Liver (tissue), 9 donors: Measurements from ENCODE around the gene SRGAP1. TPM values are rescaled to one million over a fixed set of nuclear protein-coding genes. Genes with fewer than 3 reads are reported as not detected.
"Not testable (repeated sequence)": the region's sequence is repeated elsewhere in the genome, so short reads cannot be mapped to it uniquely, and the experiment has no call there.

Source experiments
- DNase-seq: peaks from one replicate; pipeline ENCODE4 v3.0.0-alpha.2; 2017; ENCODE audit warnings: low spot score
- H3K27ac ChIP-seq, 2 donors: one replicate each; pipeline ENCODE4 v1.7.0; 2013; ENCODE audit warnings: inconsistent platforms in 2 of 2, low read length in 2 of 2, control low read depth in 1 of 2, low read depth in 1 of 2, mild to moderate bottlenecking in 1 of 2
- H3K27me3 ChIP-seq, 4 donors: one replicate each; pipeline versions ENCODE4 v1.6.1 to v1.7.0; 2013; ENCODE audit warnings: low read length in 3 of 4, inconsistent platforms in 1 of 4, mild to moderate bottlenecking in 1 of 4, moderate library complexity in 1 of 4; ENCODE audit not compliant: control insufficient read depth in 4 of 4, insufficient read depth in 4 of 4
- H3K36me3 ChIP-seq, 4 donors: one replicate each; pipeline versions ENCODE4 v1.6.1 to v1.7.0; 2013; ENCODE audit warnings: low read length in 3 of 4, mild to moderate bottlenecking in 3 of 4, low read depth in 1 of 4, moderate library complexity in 1 of 4; ENCODE audit not compliant: control insufficient read depth in 4 of 4, insufficient read depth in 3 of 4
- H3K4me1 ChIP-seq, 4 donors: one replicate each; pipeline versions ENCODE4 v1.6.1 to v1.7.0; 2013; ENCODE audit warnings: low read length in 3 of 4, mild to moderate bottlenecking in 3 of 4, moderate library complexity in 1 of 4; ENCODE audit not compliant: control insufficient read depth in 4 of 4, insufficient read depth in 4 of 4
- H3K4me3 ChIP-seq, 3 donors: one replicate each; pipeline versions ENCODE4 v1.6.1 to v1.7.0; 2013; ENCODE audit warnings: low read length in 3 of 3, control low read depth in 1 of 3, low read depth in 1 of 3, mild to moderate bottlenecking in 1 of 3
- H3K9ac ChIP-seq, 2 donors: one replicate each; pipeline ENCODE4 v1.7.0; 2013; ENCODE audit warnings: low read length in 2 of 2, mild to moderate bottlenecking in 2 of 2, moderate library complexity in 2 of 2, control low read depth in 1 of 2, low read depth in 1 of 2
- H3K9me3 ChIP-seq, 4 donors: one replicate each; pipeline versions ENCODE4 v1.6.1 to v1.7.0; 2013; ENCODE audit warnings: low read length in 3 of 4; ENCODE audit not compliant: control insufficient read depth in 4 of 4
- EGR1 ChIP-seq, 2 donors: IDR thresholded peaks; 2 replicates each; pipeline ENCODE4 v1.6.1; 2016 to 2018; ENCODE audit warnings: antibody characterized with exemption in 2 of 2, low read depth in 2 of 2
- GABPA ChIP-seq, 2 donors: IDR thresholded peaks in 1 of 2; conservative IDR thresholded peaks in 1 of 2; 2 replicates each; pipeline ENCODE4 v1.6.1; 2016; ENCODE audit warnings: antibody characterized with exemption in 2 of 2, mild to moderate bottlenecking in 1 of 2, moderate library complexity in 1 of 2
- HNF4G ChIP-seq: IDR thresholded peaks from 2 replicates; pipeline ENCODE4 v1.6.1; 2016; ENCODE audit warnings: antibody characterized with exemption
- JUND ChIP-seq, 2 donors: IDR thresholded peaks; 2 replicates each; pipeline ENCODE4 v1.6.1; 2016; ENCODE audit warnings: antibody characterized with exemption in 2 of 2
- NR2F2 ChIP-seq: IDR thresholded peaks from 2 replicates; pipeline ENCODE4 v1.6.1; 2016; ENCODE audit warnings: antibody characterized with exemption
- RAD21 ChIP-seq, 2 donors: IDR thresholded peaks; 2 replicates each; pipeline ENCODE4 v1.6.1; 2016; ENCODE audit warnings: antibody characterized with exemption in 2 of 2, mild to moderate bottlenecking in 2 of 2
- RXRA ChIP-seq, 2 donors: IDR thresholded peaks; 2 replicates each; pipeline ENCODE4 v1.6.1; 2017 to 2018; ENCODE audit warnings: antibody characterized with exemption in 2 of 2, mild to moderate bottlenecking in 1 of 2
- TAF1 ChIP-seq: conservative IDR thresholded peaks from 2 replicates; pipeline ENCODE4 v1.6.1; 2016; ENCODE audit warnings: antibody characterized with exemption, mild to moderate bottlenecking
- YY1 ChIP-seq: IDR thresholded peaks from 2 replicates; pipeline ENCODE4 v1.6.1; 2016; ENCODE audit warnings: antibody characterized with exemption, mild to moderate bottlenecking
- WGBS: extraction: QIAGEN DNeasy Blood & Tissue Kit; methylation state at CpG from one replicate; pipeline ENCODE4 v1.1.7; 2013; 5-methylcytosine and 5-hydroxymethylcytosine counted together
- polyA plus RNA-seq, 2 donors: library from polyadenylated mRNA; stranded (reverse) in 1 of 2; unstranded in 1 of 2; fragments of 200-250 nt in 1 of 2; fragments of >200 nt in 1 of 2; fragmentation: Nextera tagmentation in 1 of 2; extraction: Ambion mirVana in 1 of 2; gene quantifications; one replicate each; pipeline versions ENCODE4 v1.2.1 to v1.2.3, GENCODE V29; 2013 to 2015
- total RNA-seq, 2 donors: library from RNA; depleted of rRNA; stranded (reverse); fragments of >200 nt; gene quantifications; one replicate each; pipeline ENCODE4 v1.2.3, GENCODE V29; 2014
- TF ChIP-seq, protein P1 (sequence below): IDR thresholded peaks from 2 replicates; pipeline ENCODE4 v1.6.1; 2016; ENCODE audit warnings: antibody characterized with exemption
- TF ChIP-seq, protein P2 (sequence below): IDR thresholded peaks from 2 replicates; pipeline ENCODE4 v1.6.1; 2016; ENCODE audit warnings: antibody characterized with exemption, mild to moderate bottlenecking
- TF ChIP-seq, protein P3 (sequence below): IDR thresholded peaks from 2 replicates; pipeline ENCODE4 v1.6.1; 2016; ENCODE audit warnings: antibody characterized with exemption
- TF ChIP-seq, protein P4 (sequence below): fragments of 150-350 bp; IDR thresholded peaks from 2 replicates; pipeline ENCODE4 v1.5.1; 2017; ENCODE audit warnings: improper control_type of control experiment, low read depth, low read length; ENCODE audit not compliant: missing input control
- donor health status: healthy.
- donor health status: healthy.
- donor health status: healthy.
- donor health status: healthy.
- donor health status: healthy.

SRGAP1 gene
- total and polyA plus RNA-seq, 4 donors: 0.28 to 1.3 (median 0.85) TPM

DNA sequence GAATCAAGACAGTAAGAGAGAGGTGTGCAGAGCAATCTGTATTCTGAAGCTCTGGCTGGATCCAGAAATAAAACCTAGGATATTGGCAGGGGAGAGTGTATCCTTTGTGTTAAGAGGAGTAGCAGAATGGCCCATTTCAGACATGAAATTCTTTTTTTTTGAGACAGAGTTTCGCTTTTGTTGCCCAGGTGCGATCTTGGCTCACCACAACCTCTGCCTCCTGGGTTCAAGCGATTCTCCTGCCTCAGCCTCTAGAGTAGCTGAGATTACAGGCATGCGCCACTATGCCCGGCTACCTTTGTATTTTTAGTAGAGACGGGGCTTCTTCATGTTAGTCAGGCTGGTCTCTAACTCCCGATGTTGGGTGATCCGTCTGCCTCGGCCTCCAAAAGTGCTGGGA lies 6.1 kb upstream of the SRGAP1 start (continued):
- TF ChIP-seq, protein P1, sequence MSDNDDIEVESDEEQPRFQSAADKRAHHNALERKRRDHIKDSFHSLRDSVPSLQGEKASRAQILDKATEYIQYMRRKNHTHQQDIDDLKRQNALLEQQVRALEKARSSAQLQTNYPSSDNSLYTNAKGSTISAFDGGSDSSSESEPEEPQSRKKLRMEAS: no peak

DNA sequence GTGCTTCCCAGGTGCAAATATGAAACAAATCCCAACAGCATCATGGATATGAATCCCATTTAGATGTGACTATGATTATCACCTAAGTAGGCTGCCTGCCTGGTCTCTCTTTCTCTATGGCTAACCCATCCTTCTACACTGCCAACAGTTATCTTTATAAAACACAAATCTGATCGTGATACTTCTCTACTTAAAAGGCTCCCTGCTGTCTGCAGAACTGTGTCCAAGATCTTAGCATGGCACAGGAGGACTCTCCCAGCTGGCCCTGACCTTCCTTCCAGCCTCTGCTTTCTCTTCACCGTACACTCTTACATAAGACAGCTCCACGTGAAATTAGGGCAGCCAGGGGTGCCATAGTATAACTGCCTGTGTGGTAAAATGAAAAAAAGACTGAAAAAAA lies 3.5 kb upstream of the SRGAP1 start:
- no peak overlapping the region for H3K27ac ChIP-seq
- no peak overlapping the region for H3K9ac ChIP-seq
- H3K27me3 ChIP-seq: no peaks in the 10 kb centered on the region
- WGBS: 59% methylated on average over 3 of the region's 3 CpGs
- no peaks in the 10 kb centered on the region for H3K9me3 ChIP-seq
- no peak overlapping the region for H3K4me3 ChIP-seq
- peaks cover 2 to 22% (median 5%) of the 10 kb centered on the region in 4 donors for H3K4me1 ChIP-seq
- H3K36me3 ChIP-seq: no peaks in the 10 kb centered on the region
- no peak for TF ChIP-seq EGR1 (IDR thresholded peaks at IDR 0.05; ENCODE audit: low read depth in 2 of 2)
- TF ChIP-seq HNF4G: no peak
- TF ChIP-seq, protein P2, sequence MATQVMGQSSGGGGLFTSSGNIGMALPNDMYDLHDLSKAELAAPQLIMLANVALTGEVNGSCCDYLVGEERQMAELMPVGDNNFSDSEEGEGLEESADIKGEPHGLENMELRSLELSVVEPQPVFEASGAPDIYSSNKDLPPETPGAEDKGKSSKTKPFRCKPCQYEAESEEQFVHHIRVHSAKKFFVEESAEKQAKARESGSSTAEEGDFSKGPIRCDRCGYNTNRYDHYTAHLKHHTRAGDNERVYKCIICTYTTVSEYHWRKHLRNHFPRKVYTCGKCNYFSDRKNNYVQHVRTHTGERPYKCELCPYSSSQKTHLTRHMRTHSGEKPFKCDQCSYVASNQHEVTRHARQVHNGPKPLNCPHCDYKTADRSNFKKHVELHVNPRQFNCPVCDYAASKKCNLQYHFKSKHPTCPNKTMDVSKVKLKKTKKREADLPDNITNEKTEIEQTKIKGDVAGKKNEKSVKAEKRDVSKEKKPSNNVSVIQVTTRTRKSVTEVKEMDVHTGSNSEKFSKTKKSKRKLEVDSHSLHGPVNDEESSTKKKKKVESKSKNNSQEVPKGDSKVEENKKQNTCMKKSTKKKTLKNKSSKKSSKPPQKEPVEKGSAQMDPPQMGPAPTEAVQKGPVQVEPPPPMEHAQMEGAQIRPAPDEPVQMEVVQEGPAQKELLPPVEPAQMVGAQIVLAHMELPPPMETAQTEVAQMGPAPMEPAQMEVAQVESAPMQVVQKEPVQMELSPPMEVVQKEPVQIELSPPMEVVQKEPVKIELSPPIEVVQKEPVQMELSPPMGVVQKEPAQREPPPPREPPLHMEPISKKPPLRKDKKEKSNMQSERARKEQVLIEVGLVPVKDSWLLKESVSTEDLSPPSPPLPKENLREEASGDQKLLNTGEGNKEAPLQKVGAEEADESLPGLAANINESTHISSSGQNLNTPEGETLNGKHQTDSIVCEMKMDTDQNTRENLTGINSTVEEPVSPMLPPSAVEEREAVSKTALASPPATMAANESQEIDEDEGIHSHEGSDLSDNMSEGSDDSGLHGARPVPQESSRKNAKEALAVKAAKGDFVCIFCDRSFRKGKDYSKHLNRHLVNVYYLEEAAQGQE: no peak
- no peak for TF ChIP-seq RXRA (IDR thresholded peaks at IDR 0.05)
- no peak for TF ChIP-seq JUND (IDR thresholded peaks at IDR 0.05)
- no peak for DNase-seq

DNA sequence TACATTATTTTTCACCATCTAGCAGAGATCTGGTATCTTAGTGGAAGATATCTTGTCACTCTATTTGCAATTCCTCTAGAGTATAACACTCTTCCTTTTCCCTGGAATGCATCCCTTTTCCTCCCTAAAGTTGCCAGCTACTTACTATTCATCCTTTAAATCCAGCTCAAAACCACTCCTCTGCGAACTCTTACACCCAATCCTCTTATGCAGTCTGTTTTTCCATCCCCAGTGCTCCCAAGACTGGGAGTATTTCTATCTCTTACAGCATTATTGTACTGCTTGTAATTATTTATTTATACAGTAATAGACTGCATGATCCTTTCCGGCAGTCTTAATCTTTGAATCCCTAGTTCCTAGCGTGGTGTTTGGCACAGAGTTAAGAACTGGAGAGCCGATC lies 2.9 kb upstream of the SRGAP1 start:
- WGBS: 53% methylated on average over 4 of the region's 4 CpGs
- no peak for DNase-seq
- no peaks in the 10 kb centered on the region for H3K27me3 ChIP-seq
- no peak overlapping the region for H3K27ac ChIP-seq
- H3K36me3 ChIP-seq: no peaks in the 10 kb centered on the region
- H3K4me1 ChIP-seq: peaks cover 2 to 28% (median 6%) of the 10 kb centered on the region in 4 donors
- TF ChIP-seq, protein P2: no peak
- TF ChIP-seq, protein P3, sequence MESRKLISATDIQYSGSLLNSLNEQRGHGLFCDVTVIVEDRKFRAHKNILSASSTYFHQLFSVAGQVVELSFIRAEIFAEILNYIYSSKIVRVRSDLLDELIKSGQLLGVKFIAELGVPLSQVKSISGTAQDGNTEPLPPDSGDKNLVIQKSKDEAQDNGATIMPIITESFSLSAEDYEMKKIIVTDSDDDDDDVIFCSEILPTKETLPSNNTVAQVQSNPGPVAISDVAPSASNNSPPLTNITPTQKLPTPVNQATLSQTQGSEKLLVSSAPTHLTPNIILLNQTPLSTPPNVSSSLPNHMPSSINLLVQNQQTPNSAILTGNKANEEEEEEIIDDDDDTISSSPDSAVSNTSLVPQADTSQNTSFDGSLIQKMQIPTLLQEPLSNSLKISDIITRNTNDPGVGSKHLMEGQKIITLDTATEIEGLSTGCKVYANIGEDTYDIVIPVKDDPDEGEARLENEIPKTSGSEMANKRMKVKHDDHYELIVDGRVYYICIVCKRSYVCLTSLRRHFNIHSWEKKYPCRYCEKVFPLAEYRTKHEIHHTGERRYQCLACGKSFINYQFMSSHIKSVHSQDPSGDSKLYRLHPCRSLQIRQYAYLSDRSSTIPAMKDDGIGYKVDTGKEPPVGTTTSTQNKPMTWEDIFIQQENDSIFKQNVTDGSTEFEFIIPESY: no peak
- no peak for TF ChIP-seq TAF1
- TF ChIP-seq GABPA (IDR thresholded peaks at IDR 0.05 in 1 of 2, conservative IDR thresholded peaks at IDR 0.05 in 1 of 2): no peak
- no peak for TF ChIP-seq RXRA (IDR thresholded peaks at IDR 0.05)
- no peak for TF ChIP-seq RAD21 (IDR thresholded peaks at IDR 0.05)
- no peak for TF ChIP-seq EGR1 (IDR thresholded peaks at IDR 0.05; ENCODE audit: low read depth in 2 of 2)
- TF ChIP-seq YY1: no peak
- TF ChIP-seq NR2F2: no peak
- TF ChIP-seq, protein P4, sequence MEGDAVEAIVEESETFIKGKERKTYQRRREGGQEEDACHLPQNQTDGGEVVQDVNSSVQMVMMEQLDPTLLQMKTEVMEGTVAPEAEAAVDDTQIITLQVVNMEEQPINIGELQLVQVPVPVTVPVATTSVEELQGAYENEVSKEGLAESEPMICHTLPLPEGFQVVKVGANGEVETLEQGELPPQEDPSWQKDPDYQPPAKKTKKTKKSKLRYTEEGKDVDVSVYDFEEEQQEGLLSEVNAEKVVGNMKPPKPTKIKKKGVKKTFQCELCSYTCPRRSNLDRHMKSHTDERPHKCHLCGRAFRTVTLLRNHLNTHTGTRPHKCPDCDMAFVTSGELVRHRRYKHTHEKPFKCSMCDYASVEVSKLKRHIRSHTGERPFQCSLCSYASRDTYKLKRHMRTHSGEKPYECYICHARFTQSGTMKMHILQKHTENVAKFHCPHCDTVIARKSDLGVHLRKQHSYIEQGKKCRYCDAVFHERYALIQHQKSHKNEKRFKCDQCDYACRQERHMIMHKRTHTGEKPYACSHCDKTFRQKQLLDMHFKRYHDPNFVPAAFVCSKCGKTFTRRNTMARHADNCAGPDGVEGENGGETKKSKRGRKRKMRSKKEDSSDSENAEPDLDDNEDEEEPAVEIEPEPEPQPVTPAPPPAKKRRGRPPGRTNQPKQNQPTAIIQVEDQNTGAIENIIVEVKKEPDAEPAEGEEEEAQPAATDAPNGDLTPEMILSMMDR: no peak
- no peak overlapping the region for H3K4me3 ChIP-seq
- no peaks in the 10 kb centered on the region for H3K9me3 ChIP-seq
- no peak overlapping the region for H3K9ac ChIP-seq

DNA sequence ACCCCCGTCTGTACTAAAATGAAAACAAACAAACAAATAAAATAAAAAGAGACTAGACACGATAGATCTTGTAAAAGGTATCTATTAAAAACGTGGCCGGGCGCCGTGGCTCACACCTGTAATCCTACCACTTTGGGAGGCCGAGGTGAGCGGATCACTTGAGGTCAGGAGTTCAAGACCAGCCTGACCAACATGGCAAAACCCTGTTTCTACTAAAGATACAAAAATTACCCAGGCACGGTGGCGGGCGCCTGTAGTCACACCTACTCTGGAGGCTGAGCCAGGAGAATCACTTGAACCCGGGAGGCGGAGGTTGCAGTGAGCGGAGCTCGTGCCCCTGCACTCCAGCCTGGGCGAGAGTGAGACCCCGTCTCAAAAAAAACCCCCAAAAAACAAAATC lies 1.8 kb upstream of the SRGAP1 start:
- H3K27ac ChIP-seq, H3K4me3 ChIP-seq: not testable (repeated sequence)
- 96% methylated on average over 17 of the region's 17 CpGs for WGBS

More for the DNA sequence above, 1.8 kb upstream of the SRGAP1 start:
- H3K27me3 ChIP-seq, H3K36me3 ChIP-seq, DNase-seq, H3K9me3 ChIP-seq, H3K9ac ChIP-seq: not testable (repeated sequence)
- H3K4me1 ChIP-seq: peaks cover 2 to 29% (median 8%) of the 10 kb centered on the region in 4 donors
